ENCODE measurements around the gene OPCML. TPM values are rescaled to one million over a fixed set of nuclear protein-coding genes. Genes with fewer than 3 reads are reported as not detected.

OPCML gene
- total RNA-seq, 2 donors from 2014 or later = not detected

DNA sequence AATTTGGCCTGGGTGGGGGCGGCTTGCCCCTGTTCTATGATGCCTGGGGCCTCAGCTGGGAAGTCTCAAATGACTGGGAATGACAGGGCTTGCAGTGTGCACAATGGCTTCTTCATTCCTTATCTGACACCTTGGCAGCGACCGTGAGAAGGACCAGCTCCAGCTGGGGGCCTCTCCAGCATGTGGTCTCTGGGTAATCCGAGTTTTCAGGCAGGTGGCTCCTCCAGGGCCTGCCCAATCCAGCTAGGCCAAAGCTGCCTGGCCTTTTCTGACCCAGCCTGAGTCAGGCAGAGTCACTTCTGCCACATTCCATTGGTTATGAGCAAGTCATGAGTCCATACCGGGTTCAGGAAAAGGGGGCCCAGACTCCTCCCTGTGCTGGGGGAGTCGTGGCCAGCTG, 646.0 kb downstream of the OPCML start:
- H3K27me3 ChIP-seq (replicated peaks; ENCODE audit: insufficient read depth) = no peaks in the 10 kb centered on the region
- H3K27ac ChIP-seq = no peak overlapping the region
- no peaks in the 10 kb centered on the region for H3K9me3 ChIP-seq
- H3K4me3 ChIP-seq = no peak overlapping the region
- H3K36me3 ChIP-seq = no peaks in the 10 kb centered on the region
- no peak for ATAC-seq (ENCODE audit: insufficient number of reproducible peaks, low FRiP score, low read depth)
- DNase-seq (ENCODE audit: low spot score) = no peak
- no peaks in the 10 kb centered on the region for H3K4me1 ChIP-seq (ENCODE audit: control insufficient read depth in 1 of 2, low read depth in 2 of 2)
- TF ChIP-seq CTCF (IDR thresholded peaks at IDR 0.05) = no peak

DNA sequence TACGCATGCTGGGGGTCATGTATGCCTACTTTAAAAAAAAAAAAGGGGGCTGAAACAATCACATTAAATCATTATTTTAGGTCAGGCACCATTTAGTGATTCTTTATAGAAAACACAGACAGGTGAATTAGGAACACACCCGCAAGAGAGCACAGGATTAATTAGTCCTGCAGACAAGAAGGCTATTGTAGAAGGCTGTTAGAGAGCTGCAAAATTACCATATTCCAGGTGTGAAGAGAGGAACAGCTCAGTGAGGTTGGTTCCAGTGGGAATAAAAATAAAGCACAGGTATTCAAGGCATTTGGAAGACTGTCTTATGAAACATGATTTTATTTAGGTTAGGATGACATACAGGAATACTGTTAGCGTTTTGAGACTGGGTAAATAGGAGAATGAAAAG, 649.1 kb downstream of the OPCML start:
- H3K27ac ChIP-seq = no peak overlapping the region
- no peak for ATAC-seq (ENCODE audit: insufficient number of reproducible peaks, low FRiP score, low read depth)
- no peaks in the 10 kb centered on the region for H3K4me1 ChIP-seq (ENCODE audit: control insufficient read depth in 1 of 2, low read depth in 2 of 2)
- H3K36me3 ChIP-seq = no peaks in the 10 kb centered on the region
- no peak for TF ChIP-seq CTCF (IDR thresholded peaks at IDR 0.05)
- DNase-seq (ENCODE audit: low spot score) = no peak
- H3K27me3 ChIP-seq (replicated peaks; ENCODE audit: insufficient read depth) = no peaks in the 10 kb centered on the region
- no peak overlapping the region for H3K4me3 ChIP-seq
- no peaks in the 10 kb centered on the region for H3K9me3 ChIP-seq

GRCh38 chr11:132881622-132882021, 650.7 kb downstream of the OPCML start:
- TF ChIP-seq CTCF (IDR thresholded peaks at IDR 0.05) = no peak
- Histone ChIP-seq H3K4me1 (ENCODE audit: control insufficient read depth in 1 of 2, low read depth in 2 of 2) (no peaks in the 10 kb centered on the region), H3K27me3 (replicated peaks; ENCODE audit: insufficient read depth) (no peaks in the 10 kb centered on the region), H3K36me3 (no peaks in the 10 kb centered on the region), H3K4me3 (no peak overlapping the region), H3K27ac (no peak overlapping the region), H3K9me3 (no peaks in the 10 kb centered on the region)
- DNase-seq (ENCODE audit: low spot score) (no peak), ATAC-seq (ENCODE audit: insufficient number of reproducible peaks, low FRiP score, low read depth) (no peak)

GRCh38 chr11:132878111-132878510, 654.2 kb downstream of the OPCML start:
- DNase-seq (ENCODE audit: low spot score) (no peak), ATAC-seq (ENCODE audit: insufficient number of reproducible peaks, low FRiP score, low read depth) (no peak)
- H3K27ac ChIP-seq = no peak overlapping the region
- no peaks in the 10 kb centered on the region for H3K27me3 ChIP-seq (replicated peaks; ENCODE audit: insufficient read depth)
- no peaks in the 10 kb centered on the region for H3K9me3 ChIP-seq
- TF ChIP-seq CTCF (IDR thresholded peaks at IDR 0.05) = no peak
- H3K4me1 ChIP-seq (ENCODE audit: control insufficient read depth in 1 of 2, low read depth in 2 of 2) = no peaks in the 10 kb centered on the region
- no peak overlapping the region for H3K4me3 ChIP-seq
- H3K36me3 ChIP-seq = no peaks in the 10 kb centered on the region

DNA sequence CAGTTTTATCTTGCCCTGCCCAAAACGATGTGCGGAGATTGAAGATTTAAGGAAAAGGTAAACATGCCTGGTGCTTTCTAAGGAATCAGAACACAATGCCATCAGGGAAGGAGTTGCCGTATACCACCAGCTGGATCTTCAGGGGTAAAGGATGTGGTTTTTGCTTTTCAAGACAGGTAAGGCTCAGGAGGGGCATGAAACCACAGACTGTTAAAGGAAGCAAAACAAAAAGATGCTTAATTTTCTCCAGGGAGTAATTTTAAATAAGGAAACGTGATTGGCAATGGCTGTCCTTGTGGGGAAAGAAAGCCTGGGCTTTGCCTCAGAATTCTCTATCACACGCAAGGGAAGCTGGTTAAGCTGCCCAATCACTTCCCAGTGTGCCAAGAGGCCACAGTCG, 655.6 kb downstream of the OPCML start:
- Histone ChIP-seq H3K9me3 (no peaks in the 10 kb centered on the region), H3K27me3 (replicated peaks; ENCODE audit: insufficient read depth) (no peaks in the 10 kb centered on the region), H3K36me3 (no peaks in the 10 kb centered on the region), H3K27ac (no peak overlapping the region), H3K4me1 (ENCODE audit: control insufficient read depth in 1 of 2, low read depth in 2 of 2) (no peaks in the 10 kb centered on the region), H3K4me3 (no peak overlapping the region)
- ATAC-seq (ENCODE audit: insufficient number of reproducible peaks, low FRiP score, low read depth) (no peak), DNase-seq (ENCODE audit: low spot score) (no peak)
- TF ChIP-seq CTCF (IDR thresholded peaks at IDR 0.05) = no peak

Measured in thoracic aorta (tissue), 2 donors.